Suppressor macrophage treated with lipopolysaccharide for 4 hours (primary cell): ENCODE results near the gene MYBPC3.
A peak's percentile ranks its signal among the peaks of the same experiment; 100 is the strongest.

Experiments
- DNase-seq: peaks from one replicate; pipeline ENCODE4 v3.0.0-alpha.2; 2020

The MYBPC3 gene

DNA sequence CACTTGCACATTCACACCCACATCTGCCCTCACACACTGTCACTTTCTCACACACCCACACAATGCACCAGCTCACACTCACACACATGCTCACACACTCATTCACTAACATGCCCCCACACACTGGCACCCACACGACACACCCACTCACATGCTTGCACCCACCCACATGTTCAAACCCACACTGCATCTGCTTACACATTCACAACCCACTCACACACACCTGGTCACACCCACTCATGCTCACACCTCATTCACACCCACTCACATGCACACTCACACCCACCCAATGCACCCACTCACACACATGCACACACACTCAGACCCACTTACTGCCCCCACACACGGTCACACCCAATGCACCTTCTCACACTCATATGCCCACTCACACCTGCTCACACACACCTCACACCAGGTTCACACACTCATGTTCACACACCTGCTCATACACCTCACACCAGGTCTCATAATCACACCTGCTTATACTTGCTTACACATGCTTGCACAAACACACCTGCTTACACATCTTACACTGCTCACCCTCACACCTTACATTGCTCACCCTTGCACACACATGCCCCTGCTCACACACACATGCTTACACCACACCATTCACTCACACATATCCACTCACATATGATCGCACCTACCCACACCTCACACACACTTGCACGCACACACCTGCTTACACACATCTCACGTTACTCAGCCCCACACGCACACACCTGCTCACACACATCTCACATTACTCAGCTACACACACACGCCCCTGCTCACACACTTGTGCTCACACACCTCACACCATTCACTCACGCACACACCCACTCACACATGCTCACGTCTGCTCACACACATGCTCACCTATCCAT lies 3.9 kb upstream of the MYBPC3 start:
- no peak for DNase-seq

DNA sequence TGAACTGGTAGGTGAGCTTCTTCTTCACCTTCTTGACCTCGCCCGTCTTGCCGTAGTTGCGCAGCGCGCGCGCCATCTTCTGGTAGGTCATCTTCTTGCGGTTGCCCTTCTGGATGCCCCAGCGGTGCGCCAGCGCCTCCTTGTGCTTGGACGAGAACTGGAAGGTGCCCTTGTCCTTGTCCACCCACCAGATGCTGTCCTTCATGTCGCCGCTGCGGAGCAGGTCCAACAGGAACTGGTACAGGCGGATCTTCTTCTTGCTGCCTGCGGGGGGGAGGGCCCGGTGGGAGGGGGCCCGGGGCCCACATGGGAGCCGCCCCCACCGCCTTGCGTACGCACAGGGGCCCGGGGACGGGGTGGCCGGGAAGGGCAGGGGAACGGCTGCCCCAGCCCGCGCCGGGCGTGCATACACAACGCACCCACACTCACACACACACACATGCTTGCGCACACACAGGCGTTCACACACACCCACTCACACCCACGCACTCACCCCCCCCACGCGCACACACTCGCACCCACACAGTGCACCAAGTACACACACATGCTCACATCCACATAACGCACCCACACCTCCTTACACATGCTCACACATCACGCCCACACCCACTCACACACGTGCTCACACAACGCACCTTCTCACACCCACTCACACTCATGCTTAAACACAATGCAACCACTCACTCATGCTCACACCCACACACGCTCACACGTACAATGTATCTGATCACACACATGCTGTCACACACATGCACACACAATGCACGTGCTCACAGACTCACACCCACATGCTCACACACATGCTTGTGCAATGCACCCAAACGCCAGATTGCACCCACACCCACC lies 3.0 kb upstream of the MYBPC3 start:
- peak; percentile 23 for DNase-seq

DNA sequence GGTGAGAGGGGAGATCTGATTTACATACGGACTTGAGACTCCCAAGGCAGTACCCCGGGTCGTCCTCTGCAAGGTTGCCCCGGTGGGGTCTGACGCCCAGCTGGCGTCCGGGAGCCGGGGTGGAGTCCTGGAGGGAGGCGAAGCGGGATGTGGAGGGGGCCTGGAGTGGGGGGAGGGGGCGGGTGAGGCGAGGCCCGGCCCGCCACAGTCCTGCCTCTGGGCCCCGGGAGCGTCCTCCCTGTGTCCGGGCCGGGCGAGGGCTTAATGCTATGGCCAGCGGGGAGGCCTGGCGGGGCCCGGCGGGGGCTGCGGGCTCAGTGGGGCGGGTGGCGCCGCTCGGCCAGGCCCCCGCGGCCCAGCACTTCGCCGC lies 2.4 kb upstream of the MYBPC3 start:
- DNase-seq, result no peak

DNA sequence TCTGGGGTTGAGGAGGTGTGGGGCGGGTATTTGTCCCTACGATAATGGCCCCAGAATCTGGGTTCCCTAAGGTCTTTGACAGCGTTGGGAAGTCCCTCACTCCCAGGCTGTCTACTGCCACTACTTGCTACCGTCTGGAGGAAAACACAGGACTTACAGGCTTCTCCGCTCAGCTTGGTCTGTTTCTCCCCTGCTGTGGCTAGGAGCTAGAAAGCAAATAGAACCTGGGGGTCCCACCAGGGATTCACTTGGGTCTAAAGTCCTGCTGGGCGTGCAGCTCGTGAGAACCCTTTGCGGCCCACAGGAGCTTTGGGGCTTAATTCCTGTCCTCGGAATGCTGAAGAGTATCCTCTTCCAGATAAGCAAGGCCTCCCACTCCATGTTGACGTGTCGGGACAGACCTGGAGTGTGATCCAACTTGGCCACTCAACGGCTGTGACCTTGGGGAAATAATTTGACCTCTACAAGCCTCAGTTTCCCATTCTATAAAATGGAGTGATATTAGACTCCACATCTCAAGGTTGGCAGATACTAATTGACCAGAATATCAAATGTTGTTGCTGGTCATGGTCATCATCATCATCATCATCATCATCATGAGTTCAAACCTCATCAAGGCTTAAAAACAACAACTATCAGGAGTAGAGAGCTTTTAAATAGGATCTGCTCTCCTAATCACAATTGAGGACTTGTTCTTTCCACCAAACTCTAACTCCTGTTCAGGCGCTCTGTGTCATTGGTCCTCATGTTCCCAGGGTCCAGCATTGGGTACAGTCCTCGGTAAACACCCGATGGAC lies 1.7 kb upstream of the MYBPC3 start:
- no peak for DNase-seq

DNA sequence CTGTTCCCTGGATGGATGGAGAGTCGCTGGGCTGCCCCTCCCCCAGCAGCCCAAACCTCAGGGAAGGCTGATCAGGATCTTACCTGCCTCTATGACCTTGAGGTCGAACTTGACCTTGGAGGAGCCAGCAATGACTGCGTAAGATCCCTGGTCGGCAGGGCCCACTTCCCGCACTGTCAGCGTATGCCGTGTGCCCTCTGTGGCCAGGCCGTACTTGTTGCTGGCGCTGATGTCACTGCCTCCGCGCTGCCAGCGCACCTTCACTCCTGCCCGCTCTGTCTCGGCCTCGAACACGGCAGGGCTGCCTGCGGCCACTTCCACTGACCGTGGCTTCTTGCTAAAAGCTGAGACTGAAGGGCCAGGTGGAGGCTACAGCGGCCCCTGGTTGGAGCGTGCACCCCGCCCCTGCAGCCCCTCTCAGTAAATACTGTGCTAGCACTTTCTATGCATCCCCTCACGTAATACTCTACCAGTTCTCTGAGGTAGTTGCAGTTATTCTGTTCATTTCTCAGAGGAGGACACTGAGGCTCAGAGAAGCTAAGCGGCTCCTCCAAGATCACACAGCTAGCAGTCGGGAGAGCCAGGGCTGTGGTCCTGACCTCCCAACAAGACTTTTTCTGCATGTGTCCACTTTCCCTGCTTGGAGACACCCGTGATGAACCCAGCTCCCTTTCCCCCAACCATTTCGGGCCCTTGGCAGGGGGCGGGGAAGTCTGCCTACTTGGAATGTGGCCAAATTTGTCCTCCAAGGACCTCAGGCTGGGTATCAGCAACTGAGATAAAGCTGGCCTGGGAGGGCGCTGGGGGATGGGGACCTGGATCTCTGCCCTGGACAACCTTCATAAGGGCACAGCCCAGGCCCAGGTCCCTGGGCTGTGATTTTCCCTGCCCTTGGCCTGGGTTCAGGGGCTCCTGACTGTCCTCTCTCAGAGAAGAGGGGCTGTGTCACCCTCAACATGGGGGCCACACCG lies 1.1 kb downstream of the MYBPC3 start:
- no peak for DNase-seq

DNA sequence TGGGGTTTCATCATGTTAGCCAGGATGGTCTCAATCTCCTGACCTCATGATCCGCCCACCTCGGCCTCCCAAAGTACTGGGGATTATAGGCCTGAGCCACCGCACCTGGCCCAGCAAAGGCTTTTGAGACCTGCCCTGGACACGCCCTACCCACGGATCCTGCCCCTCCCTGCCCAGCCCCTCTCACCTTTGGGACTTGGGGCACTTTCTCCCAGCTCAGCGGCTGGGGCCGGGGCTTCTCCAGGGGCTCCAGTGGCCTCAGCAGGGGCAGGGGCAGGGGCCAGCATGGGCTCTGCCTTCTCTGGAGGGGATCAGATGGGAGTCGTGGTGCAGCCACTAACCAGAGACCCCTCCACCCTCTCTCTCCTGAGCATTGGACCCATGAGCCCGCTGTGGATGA lies 2.2 kb downstream of the MYBPC3 start:
- no peak for DNase-seq

DNA sequence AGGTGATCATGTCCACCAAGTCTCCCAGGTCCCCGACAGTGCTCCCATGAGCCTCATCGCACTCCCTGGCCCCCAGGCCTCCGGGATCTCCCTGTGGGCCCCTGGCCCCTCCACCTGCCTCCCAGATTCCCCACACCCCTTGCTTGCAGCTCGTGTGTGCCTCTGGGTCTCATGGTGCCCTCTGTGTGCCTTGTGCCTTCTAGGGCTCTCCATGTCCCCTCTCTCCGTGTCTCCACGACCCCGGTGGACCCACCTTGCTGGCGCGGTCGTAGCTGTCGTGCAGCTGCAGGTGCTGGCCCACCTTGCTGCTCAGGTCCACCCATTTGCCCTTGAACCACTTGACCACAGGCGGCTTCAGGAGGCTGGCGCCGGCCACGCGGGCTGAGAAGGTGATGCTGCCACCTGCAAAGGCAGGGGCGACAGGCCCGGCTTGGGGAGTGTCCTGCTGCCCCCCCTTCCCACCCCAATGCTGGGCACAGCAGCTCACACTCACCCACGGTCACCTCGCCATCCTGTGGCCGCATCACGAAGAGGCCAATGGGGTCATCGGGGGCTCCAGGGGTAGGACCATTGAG lies 2.9 kb downstream of the MYBPC3 start:
- DNase-seq, result no peak

DNA sequence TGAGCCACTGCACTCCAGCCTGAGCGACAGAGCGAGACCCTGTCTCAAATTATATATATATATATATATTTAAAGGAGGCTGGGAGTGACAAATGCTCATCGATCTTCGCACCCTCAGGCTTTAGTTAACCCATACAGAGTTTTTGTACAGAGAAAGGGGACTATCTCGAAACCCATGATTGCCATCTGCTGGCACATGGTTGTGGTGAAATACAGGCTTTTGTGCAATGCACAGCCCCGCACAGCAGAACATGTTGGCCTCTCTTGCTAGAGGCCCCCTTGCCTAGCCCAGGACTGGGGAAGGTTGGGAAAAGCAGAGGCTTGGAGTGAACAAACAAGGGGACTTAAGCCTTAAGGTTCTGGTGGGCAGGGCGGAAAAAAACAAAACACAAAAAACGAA lies 3.6 kb downstream of the MYBPC3 start:
- DNase-seq, result no peak

DNA sequence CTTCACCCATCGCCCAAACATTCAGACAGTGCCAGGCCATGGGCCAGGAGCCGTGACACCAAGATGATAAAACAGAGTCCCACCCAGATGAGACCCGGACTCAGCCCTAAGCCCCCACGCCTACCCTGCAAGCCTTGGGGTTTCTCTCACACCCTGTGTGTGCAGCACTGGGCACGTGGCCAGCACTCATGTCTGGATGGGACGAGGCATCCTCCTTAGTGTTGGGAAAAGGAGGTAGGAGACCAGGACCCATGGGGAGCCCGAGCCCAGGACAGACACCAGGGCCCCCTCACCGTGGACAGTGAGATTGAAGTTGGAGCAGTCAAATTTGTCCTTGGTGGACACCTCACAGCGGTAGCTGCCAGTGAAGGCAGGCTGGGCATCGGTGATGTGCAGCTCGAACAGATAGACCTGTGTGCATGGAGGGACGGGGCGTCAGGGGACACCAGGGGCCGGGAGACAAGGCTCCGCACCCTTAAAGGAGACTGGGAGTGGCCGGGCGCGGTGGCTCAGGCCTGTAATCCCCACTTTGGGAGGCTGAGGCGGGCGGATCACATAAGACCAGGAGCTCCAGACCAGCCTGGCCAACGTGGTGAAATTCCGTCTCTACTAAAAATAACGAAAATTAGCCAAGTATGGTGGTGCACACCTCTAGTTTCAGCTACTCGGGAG lies 4.2 kb downstream of the MYBPC3 start:
- DNase-seq, result no peak

DNA sequence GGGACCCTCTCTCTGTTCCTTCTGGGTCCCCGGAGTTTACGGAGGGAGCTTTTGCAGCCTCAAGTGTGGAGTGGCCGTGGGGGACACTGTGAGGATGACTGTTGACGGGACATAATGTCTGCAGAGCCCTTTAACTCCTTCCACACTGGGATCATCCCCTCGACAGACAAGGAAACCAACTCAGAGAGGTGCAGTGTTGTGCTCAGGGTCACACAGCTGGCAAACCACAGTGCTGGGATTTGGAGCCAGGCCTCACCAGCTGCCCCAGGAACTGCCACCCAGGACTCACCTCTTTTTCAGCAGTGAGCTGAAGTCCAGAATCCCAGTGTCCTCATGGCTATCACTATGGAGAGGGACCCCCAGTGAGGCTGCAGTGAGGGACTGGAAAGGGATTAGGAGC lies 5.4 kb downstream of the MYBPC3 start:
- DNase-seq, result no peak

DNA sequence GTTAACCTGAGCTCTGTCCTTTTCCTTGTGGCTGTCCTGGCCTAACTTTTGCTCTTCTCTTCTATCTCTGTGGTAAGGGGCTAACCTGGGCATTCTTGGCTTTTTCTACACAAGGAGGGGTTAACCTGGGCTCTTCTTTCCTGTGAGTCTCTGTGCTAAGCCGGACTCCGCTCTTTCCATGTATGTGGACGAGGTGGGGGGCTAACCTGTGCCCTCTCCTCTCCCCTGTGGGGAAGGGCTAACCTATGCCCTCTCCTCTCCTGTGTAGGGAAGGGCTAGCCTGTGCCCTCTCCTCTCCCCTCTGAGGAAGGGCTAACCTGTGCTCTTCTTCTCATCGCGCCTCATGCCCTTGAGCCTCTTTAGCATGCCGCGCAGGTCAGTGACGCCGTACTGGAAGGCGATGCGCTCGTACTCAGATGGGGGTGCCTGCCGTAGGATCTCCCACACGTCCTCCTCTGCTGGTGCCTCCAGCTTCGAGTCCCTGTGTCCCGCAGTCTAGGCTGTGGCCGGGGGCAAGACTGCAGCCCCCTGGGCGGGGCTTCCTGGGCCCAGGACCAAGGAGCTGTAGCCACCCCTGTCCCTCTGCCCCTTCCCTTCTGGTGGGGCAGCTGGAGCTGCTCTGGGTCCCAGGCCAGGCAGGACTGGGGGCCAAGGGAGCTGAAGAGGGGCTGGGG lies 6.5 kb downstream of the MYBPC3 start:
- no peak for DNase-seq

DNA sequence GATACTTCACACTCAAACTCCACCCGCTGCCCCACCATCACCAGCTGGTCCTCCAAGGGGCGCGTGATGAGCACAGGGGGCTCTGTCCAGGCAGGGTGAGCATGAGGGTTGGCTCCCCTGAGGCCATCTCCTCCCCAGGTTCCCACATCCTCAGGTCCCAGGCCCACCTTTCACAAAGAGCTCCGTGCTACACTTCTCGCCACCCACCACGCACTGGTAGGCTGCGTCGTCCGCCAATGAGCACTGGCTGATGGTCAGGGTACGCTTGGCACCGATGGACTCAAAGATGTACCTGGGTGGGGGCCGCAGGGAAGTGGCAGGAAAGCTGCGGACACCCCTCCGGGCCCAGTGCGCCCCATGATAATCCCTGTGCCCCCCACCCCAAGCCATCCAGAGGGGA lies 9.6 kb downstream of the MYBPC3 start:
- DNase-seq, result no peak

DNA sequence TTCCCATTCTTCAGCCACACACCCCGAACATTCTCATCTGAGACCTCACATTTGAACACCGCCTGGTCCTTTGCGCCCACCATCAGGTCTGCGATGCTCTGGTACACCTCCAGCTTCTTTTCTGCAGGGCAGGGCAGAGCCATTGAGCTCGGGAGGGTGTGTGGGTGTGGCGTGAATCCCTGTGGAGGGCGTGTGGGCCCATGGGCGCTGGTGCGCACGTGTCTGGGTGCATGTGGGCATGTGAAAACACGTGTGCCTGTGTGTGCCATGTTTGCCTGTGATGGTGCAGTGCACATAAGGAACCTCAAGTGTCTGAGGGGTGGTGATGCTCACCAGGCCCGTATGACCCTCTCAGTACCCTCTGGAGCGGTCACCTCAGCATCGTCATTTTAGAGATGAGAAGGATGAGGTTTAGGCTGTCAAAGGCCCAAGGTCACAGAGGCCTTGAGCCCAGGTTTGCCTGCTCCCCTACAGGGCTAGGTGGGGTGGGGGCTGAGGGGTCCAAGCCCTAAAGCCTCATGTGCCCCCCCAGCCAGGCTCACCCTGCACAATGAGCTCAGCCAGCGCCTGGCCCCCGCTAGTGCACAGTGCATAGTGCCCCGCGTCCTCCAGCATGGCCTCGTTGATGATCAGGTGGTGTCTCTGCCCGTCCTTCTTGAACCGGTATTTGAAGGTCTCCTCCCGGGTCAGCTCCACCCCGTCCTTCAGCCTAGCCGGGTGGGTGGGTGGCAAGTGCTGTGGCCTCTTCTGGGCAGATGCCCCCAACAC lies 10.3 kb downstream of the MYBPC3 start:
- no peak for DNase-seq

DNA sequence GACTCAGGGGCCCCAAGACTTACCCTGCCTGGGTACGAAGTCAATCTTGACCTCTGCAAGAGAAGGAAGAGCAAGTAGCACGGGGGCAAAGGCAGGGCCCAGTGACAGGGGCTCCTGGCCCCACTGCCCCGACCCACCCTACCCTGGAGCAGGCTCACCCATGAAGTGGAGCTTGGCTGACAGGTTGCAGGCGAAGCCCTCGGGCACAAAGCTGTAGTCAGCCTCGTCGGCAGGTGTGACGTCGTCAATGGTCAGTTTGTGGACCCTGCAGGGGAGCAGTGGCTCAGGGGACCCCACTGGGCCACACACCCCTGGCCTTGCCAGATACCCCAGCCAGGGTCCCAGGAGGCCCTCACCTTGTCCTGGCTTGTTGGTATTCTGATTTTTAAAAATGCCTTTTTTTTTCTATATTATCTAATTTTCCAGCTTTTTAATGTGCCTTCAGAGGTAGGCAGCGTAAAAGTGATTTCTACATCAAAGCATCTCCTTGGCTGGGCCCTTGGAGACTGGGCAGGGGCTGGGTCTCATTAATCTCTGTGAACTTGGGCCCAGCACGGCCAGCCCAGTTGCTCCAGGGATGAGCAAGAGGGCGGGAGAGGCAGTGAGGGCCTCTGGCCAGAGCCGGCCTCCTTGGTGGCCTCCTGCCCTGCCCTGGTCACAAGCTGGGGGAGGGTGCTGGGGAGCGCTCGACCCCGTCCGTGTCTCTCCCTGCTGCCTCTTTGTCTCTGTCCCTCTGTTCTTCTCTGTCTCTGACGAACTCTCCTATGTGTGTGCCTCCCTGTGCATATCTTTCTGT lies 11.3 kb downstream of the MYBPC3 start:
- DNase-seq, result no peak

DNA sequence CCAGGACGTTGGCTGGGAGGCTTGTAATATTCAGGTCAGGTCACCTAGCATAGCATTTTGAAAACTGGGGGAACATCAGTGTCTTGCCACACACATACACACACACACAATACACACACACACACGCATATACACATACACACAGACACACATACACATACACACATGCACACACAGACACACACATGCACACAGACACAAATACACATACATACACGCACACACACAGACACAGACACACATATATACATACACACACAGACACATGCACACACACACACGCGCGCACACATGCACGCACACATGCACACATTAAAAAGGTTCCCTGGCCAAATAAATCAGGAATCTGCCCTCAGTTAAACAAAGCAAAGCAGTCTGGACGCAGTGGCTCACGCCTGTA lies 12.5 kb downstream of the MYBPC3 start:
- no peak for DNase-seq

DNA sequence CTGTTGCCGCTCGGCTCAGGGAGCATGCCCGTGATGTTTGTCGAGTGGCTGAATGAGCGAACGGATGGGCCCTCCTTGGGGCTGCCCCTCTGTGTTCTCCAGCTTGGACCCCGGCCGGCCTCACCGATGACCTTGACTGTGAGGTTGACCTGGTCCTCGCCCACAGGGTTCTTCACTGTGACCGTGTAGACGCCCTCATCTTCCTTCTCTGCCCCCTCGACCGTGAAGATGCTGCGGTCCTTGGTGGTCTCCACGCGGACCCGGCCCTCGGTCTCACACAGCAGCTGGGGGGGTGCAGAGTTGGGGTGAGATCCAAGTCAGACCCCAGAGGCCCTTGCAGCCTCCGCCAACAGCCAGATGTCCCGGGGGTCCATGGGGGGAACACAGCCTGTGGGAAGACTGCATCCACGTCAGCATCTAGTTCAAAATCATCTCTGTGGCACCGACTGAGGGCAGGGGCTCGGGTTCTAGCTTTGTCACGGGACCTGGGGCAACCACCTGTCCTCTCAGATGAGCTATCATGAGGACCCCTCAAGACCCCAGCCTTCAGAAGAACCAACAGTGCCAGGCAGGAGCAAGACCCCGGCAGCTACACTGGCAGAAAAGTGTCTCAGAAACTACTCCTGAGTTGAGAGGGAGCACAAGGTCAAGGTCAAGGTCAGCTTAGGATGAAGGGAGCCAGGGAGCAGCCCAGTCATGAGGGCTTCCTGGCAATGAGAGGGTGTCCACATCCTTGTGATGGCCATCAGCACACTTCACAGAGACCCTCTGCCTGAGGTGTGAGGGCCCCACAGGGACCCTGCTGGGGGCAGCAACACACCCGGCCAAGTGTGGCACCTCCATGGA lies 13.9 kb downstream of the MYBPC3 start:
- DNase-seq, result no peak

DNA sequence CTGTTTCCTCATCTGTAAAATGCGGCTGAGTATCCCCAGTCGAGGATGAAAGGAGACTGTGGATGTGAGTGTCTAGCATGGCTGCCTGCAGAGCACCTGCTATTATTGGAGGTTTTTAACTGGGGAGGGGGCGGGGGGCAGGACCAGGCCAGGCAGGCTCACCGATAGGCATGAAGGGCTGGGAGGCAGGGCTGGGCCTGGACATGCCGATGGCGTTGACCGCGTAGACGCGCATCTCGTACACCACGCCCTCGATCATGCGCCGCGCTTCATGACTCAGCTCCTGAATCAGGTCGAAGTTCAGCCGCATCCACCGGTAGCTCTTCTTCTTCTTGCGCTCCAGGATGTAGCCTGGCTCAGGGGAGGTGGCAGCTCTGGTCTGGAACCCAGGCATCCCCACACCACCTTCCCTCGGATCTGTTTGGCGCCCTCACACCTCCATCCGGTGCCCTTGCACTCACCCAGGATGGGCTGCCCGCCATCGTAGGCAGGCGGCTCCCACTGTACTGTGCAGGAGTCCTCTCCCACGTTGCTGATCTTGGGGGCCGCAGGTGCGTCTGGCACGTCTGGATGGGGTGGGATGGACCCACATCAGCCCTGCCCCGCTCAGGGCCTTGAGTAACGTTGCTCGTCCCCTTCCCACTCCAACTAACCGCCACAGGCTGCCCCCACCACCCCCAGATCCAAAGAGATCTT lies 15.1 kb downstream of the MYBPC3 start:
- no peak for DNase-seq
